Measurements from ENCODE around the gene MLIP. TPM values are rescaled to one million over a fixed set of nuclear protein-coding genes. Genes with fewer than 3 reads are reported as not detected.

MLIP gene
- total RNA-seq, 4 donors from 2014 or later: 8.8 to 32.1 (median 15.3) TPM; not detected in 1

DNA sequence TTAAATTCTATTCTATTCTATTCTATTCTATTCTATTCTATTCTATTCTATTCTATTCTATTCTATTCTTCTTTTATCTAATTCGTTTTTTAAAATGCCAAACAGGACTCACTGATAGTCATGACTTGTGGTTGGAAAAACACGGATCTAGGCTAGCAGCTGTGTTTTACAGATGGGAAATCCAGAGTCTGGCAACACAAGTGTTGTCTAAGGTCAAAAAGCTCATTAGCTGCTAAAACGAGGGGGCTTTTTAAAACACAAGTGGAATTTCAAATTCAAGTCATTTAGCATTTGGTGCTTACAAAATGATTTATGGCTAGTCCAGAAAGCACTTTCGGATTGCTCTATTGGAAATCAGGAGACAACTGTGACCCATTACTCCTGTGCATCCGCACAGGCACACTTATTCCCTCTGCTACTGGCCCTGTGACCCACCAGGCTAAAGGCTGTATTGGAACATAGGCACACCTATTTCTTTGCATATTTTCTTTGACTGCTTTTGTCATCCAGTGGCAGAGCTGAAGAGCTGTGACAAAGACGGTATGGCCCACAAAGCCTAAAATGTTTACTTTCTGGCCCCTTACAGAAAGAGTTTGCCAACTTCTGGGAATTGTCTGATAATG is 17.8 kb upstream of the MLIP start:
- no peak overlapping the region for H3K27ac ChIP-seq
- no peaks in the 10 kb centered on the region for H3K27me3 ChIP-seq
- no peak for TF ChIP-seq POLR2A (IDR thresholded peaks at IDR 0.05)
- TF ChIP-seq, protein P1, sequence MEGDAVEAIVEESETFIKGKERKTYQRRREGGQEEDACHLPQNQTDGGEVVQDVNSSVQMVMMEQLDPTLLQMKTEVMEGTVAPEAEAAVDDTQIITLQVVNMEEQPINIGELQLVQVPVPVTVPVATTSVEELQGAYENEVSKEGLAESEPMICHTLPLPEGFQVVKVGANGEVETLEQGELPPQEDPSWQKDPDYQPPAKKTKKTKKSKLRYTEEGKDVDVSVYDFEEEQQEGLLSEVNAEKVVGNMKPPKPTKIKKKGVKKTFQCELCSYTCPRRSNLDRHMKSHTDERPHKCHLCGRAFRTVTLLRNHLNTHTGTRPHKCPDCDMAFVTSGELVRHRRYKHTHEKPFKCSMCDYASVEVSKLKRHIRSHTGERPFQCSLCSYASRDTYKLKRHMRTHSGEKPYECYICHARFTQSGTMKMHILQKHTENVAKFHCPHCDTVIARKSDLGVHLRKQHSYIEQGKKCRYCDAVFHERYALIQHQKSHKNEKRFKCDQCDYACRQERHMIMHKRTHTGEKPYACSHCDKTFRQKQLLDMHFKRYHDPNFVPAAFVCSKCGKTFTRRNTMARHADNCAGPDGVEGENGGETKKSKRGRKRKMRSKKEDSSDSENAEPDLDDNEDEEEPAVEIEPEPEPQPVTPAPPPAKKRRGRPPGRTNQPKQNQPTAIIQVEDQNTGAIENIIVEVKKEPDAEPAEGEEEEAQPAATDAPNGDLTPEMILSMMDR (IDR thresholded peaks at IDR 0.05): no peak
- no peaks in the 10 kb centered on the region for H3K9me3 ChIP-seq
- DNase-seq: no peak
- H3K4me3 ChIP-seq: no peak overlapping the region
- no peaks in the 10 kb centered on the region for H3K36me3 ChIP-seq
- no peaks in the 10 kb centered on the region for H3K4me1 ChIP-seq

DNA sequence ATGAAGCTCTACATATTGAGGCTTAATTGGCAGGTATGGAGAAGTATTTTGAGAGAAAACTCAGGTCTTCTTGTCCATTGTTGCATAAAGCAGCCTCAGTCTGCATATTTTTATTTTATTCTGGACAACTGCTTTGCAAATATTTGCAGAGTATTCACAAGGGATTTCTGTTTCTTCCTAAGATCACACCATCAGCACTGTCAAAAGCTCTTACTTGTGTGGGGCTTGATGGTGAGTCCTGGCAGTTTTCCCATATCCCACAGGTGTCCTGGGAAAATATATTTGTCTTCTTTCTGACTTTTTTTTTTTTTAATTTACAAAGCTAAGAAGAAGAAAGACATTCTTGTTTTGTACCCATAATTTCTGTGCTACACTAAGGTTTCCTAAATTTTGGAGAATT is 16.9 kb upstream of the MLIP start:
- Histone ChIP-seq H3K27ac (no peak overlapping the region), H3K9me3 (no peaks in the 10 kb centered on the region), H3K36me3 (no peaks in the 10 kb centered on the region), H3K4me3 (no peak overlapping the region), H3K4me1 (no peaks in the 10 kb centered on the region), H3K27me3 (no peaks in the 10 kb centered on the region)
- TF ChIP-seq POLR2A (IDR thresholded peaks at IDR 0.05): no peak
- TF ChIP-seq, protein P1 (IDR thresholded peaks at IDR 0.05): no peak
- no peak for DNase-seq

DNA sequence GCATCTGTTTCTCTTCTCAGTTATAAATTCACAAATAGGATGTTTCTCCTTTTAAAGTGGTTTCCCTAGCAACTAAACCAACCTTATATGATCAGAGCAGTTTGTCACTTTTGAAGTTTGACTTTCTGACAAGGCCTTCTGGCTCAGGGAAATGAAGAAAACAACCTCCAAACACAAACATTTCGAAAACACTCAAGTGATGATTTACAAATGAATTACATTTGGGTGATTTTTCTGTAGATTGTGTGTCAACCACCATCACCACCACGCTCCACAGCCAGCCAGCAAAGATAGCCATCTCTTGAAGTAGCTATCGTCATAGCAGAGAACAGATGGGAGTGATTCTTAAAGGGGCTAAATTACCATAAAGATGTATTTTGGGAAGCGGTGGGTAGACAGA is 16.5 kb upstream of the MLIP start:
- DNase-seq: no peak
- Histone ChIP-seq H3K4me3 (no peak overlapping the region), H3K4me1 (no peaks in the 10 kb centered on the region), H3K36me3 (no peaks in the 10 kb centered on the region), H3K27me3 (no peaks in the 10 kb centered on the region), H3K9me3 (no peaks in the 10 kb centered on the region), H3K27ac (no peak overlapping the region)
- no peak for TF ChIP-seq POLR2A (IDR thresholded peaks at IDR 0.05)
- TF ChIP-seq, protein P1 (IDR thresholded peaks at IDR 0.05): no peak

DNA sequence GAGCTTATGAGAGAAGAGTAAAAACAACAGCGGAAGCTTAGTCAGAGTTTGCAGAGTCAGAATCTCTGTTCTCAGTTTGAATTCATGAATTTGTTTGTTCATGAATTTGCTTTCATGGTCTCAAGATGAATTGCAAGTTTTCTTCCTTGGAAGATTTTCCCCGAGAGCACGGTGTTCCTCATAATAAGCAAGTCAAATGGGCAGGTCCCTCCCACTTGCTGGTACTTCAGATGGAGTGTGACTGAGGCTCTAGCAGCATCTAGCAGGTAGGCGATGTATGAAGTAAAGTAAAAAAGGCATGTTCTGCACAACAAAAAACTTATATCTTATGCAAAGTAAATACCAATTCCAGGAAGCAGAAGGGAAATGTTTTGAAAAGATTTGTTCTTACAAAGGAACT is 15.5 kb upstream of the MLIP start:
- H3K4me3 ChIP-seq: no peak overlapping the region
- DNase-seq: no peak
- TF ChIP-seq POLR2A (IDR thresholded peaks at IDR 0.05): no peak
- no peaks in the 10 kb centered on the region for H3K4me1 ChIP-seq
- no peaks in the 10 kb centered on the region for H3K27me3 ChIP-seq
- no peaks in the 10 kb centered on the region for H3K9me3 ChIP-seq
- no peak overlapping the region for H3K27ac ChIP-seq
- H3K36me3 ChIP-seq: no peaks in the 10 kb centered on the region

DNA sequence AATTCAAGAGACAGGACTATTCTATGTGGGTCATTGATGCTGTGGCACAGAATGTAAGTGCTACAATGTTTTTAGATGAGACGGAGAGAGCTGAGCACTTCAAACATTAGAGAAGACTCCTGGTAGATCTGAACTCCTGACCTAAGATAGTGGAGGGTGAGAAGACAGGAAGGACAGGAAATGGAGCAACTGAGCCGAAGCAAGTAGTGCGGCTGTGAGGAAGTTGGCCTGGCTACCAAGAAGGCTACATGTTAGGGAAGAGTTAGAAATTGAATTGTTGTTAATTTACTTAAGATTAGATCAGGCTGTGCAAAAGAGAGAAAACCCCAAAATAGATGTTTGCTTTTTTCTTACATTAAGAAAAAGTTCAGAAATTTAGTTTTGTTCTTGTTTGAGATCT is 14.4 kb upstream of the MLIP start:
- Histone ChIP-seq H3K9me3 (no peaks in the 10 kb centered on the region), H3K4me3 (no peak overlapping the region), H3K27me3 (no peaks in the 10 kb centered on the region), H3K27ac (no peak overlapping the region), H3K4me1 (no peaks in the 10 kb centered on the region), H3K36me3 (no peaks in the 10 kb centered on the region)
- no peak for DNase-seq
- TF ChIP-seq, protein P1 (IDR thresholded peaks at IDR 0.05): no peak
- TF ChIP-seq POLR2A (IDR thresholded peaks at IDR 0.05): no peak

DNA sequence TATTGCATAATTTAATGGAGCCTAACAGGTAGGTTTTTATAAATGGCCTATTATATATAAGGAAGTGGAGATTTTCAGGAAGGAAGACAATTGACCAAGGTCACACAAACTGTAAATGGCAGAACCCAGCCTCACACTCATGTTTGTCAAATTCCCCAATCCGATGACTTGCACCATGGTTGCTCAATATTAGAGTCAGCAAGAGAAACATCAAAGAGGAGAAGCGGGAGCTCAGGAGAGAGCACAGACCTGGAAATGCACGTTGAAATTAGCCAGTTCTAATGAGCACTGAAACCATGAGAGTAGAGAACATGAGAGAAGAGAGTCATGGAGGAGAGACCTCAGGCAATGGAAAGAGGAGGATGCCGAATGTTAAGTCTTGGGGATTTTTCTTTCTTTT is 13.5 kb upstream of the MLIP start:
- DNase-seq: no peak
- no peak overlapping the region for H3K4me3 ChIP-seq
- no peak overlapping the region for H3K27ac ChIP-seq
- no peak for TF ChIP-seq POLR2A (IDR thresholded peaks at IDR 0.05)
- TF ChIP-seq, protein P1 (IDR thresholded peaks at IDR 0.05): no peak
- no peaks in the 10 kb centered on the region for H3K36me3 ChIP-seq
- no peaks in the 10 kb centered on the region for H3K9me3 ChIP-seq
- H3K27me3 ChIP-seq: no peaks in the 10 kb centered on the region
- no peaks in the 10 kb centered on the region for H3K4me1 ChIP-seq

Data from Peyer's patch (tissue), 4 donors.